ENCODE results near the gene FNDC1.

Gene FNDC1

DNA sequence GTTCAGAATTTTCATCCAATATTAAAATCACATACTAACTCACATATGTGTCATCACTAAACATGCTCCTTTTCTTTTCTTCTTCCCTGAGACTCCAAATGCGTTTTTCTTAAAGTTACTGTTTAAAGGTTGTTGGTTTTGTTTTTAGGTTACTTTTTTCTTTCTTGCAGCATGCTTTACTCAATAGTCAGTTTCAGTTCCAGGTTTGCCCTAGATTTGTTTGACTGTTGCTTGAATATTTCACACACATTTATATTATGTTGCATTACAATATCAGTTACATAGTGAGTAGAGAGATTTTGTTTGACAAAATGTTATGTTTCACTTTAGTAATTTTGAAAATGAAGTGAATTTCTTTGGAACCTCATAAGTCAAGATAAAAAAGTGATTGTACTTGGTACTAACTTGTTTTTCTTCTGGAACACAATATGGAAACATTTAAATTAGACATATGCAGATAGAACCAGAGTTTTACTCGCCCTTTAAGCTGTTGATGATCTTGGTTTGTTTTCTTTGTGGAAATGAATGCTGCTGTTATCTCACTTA is 27.3 kb downstream of the FNDC1 start:
- H3K4ac ChIP-seq (ENCODE audit: low read depth, low read length): no peak overlapping the region
- no peak overlapping the region for H3K9ac ChIP-seq (ENCODE audit: low read length)
- no peak overlapping the region for H3K23ac ChIP-seq (ENCODE audit: low read length)
- no peak overlapping the region for H2BK15ac ChIP-seq (replicated peaks; ENCODE audit: low read depth)
- no peaks in the 10 kb centered on the region for H3K36me3 ChIP-seq (ENCODE audit: control insufficient read depth, insufficient read depth, low read length)
- H3K18ac ChIP-seq (ENCODE audit: low read length): no peak overlapping the region
- H3K4me1 ChIP-seq (ENCODE audit: control insufficient read depth, low read depth, low read length): no peaks in the 10 kb centered on the region
- no peak overlapping the region for H4K8ac ChIP-seq (ENCODE audit: low read depth, low read length)
- no peak overlapping the region for H3K56ac ChIP-seq (ENCODE audit: low read length)
- H3K4me2 ChIP-seq (ENCODE audit: low read length): no peak overlapping the region
- WGBS (ENCODE audit: extremely low coverage, insufficient coverage, low lambda C conversion rate): no CpG with 5 or more reads among the region's 2 CpGs
- H4K5ac ChIP-seq (ENCODE audit: low read length): no peak overlapping the region
- no peak overlapping the region for H2BK120ac ChIP-seq (ENCODE audit: low read depth, low read length)
- no peaks in the 10 kb centered on the region for H3K79me1 ChIP-seq (ENCODE audit: low read length)
- no peak overlapping the region for H3K27ac ChIP-seq (ENCODE audit: low read depth, low read length)
- no peak overlapping the region for H3K4me3 ChIP-seq (ENCODE audit: low read length)
- DNase-seq: no peak
- no peak overlapping the region for H2BK5ac ChIP-seq (ENCODE audit: low read length)
- H3K79me2 ChIP-seq (ENCODE audit: control insufficient read depth, insufficient read depth, low read length): no peaks in the 10 kb centered on the region
- no peak overlapping the region for H2AK5ac ChIP-seq (ENCODE audit: low read length)
- H3K27me3 ChIP-seq (ENCODE audit: insufficient read depth, low read length, poor library complexity): no peaks in the 10 kb centered on the region

DNA sequence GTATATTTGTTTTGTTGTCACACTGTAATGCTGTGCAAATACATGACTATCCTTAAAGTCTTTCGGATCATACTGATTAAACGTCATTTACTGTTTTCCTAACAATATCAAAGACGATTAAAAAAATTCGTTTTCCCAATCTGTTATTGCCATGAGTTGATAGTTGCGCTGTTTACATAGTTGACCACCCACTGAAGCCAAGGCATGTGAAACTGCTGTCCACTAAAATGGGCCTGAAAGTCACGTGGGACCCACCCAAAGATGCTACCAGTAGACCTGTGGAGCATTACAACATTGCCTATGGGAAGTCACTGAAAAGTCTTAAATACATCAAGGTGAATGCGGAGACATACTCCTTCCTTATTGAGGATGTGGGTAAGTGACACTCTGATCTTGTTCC is 28.1 kb downstream of the FNDC1 start:
- H3K4me2 ChIP-seq (ENCODE audit: low read length): no peak overlapping the region
- H3K4ac ChIP-seq (ENCODE audit: low read depth, low read length): no peak overlapping the region
- WGBS (ENCODE audit: extremely low coverage, insufficient coverage, low lambda C conversion rate): no CpG with 5 or more reads among the region's 7 CpGs
- H2BK15ac ChIP-seq (replicated peaks; ENCODE audit: low read depth): no peak overlapping the region
- no peak overlapping the region for H4K5ac ChIP-seq (ENCODE audit: low read length)
- no peak overlapping the region for H3K18ac ChIP-seq (ENCODE audit: low read length)
- H3K79me1 ChIP-seq (ENCODE audit: low read length): no peaks in the 10 kb centered on the region
- H3K4me3 ChIP-seq (ENCODE audit: low read length): no peak overlapping the region
- no peak overlapping the region for H3K56ac ChIP-seq (ENCODE audit: low read length)
- no peaks in the 10 kb centered on the region for H3K36me3 ChIP-seq (ENCODE audit: control insufficient read depth, insufficient read depth, low read length)
- no peak overlapping the region for H3K27ac ChIP-seq (ENCODE audit: low read depth, low read length)
- no peak overlapping the region for H3K9ac ChIP-seq (ENCODE audit: low read length)
- H2BK120ac ChIP-seq (ENCODE audit: low read depth, low read length): no peak overlapping the region
- no peaks in the 10 kb centered on the region for H3K27me3 ChIP-seq (ENCODE audit: insufficient read depth, low read length, poor library complexity)
- H3K23ac ChIP-seq (ENCODE audit: low read length): no peak overlapping the region
- H2AK5ac ChIP-seq (ENCODE audit: low read length): no peak overlapping the region
- no peaks in the 10 kb centered on the region for H3K4me1 ChIP-seq (ENCODE audit: control insufficient read depth, low read depth, low read length)
- no peak overlapping the region for H4K8ac ChIP-seq (ENCODE audit: low read depth, low read length)
- no peak overlapping the region for H2BK5ac ChIP-seq (ENCODE audit: low read length)
- no peak for DNase-seq
- no peaks in the 10 kb centered on the region for H3K79me2 ChIP-seq (ENCODE audit: control insufficient read depth, insufficient read depth, low read length)

DNA sequence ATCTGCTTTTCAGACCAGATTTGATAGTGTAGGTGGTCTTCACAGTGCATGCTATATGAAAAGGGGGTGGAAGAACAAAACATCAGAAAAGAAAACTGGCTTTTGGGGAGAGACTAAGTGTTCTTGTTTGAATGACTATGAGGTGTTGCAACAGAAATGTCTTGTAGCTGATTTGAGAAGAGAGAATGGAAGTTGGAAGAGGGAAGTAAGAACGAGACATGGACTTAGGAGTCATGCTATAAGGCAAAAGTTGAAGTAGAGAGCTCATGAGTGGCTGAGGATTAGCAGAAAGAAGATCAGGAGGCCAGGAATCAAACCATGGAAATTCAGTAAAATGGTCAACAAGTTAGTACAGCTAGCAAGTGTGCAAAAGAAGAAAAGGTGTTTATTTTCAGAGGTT is 32.1 kb downstream of the FNDC1 start:
- Histone ChIP-seq H3K56ac (ENCODE audit: low read length) (no peak overlapping the region), H3K18ac (ENCODE audit: low read length) (no peak overlapping the region), H3K4me3 (ENCODE audit: low read length) (no peak overlapping the region), H3K4ac (ENCODE audit: low read depth, low read length) (no peak overlapping the region), H3K4me1 (ENCODE audit: control insufficient read depth, low read depth, low read length) (no peaks in the 10 kb centered on the region), H3K36me3 (ENCODE audit: control insufficient read depth, insufficient read depth, low read length) (no peaks in the 10 kb centered on the region), H3K4me2 (ENCODE audit: low read length) (no peak overlapping the region), H4K8ac (ENCODE audit: low read depth, low read length) (no peak overlapping the region), H2AK5ac (ENCODE audit: low read length) (no peak overlapping the region), H3K27ac (ENCODE audit: low read depth, low read length) (no peak overlapping the region), H3K27me3 (ENCODE audit: insufficient read depth, low read length, poor library complexity) (no peaks in the 10 kb centered on the region), H3K79me1 (ENCODE audit: low read length) (no peaks in the 10 kb centered on the region), H3K9ac (ENCODE audit: low read length) (no peak overlapping the region), H3K79me2 (ENCODE audit: control insufficient read depth, insufficient read depth, low read length) (no peaks in the 10 kb centered on the region), H2BK120ac (ENCODE audit: low read depth, low read length) (no peak overlapping the region), H3K23ac (ENCODE audit: low read length) (no peak overlapping the region), H2BK5ac (ENCODE audit: low read length) (no peak overlapping the region), H2BK15ac (replicated peaks; ENCODE audit: low read depth) (no peak overlapping the region), H4K5ac (ENCODE audit: low read length) (no peak overlapping the region)
- no peak for DNase-seq
- WGBS (ENCODE audit: extremely low coverage, insufficient coverage, low lambda C conversion rate): no CpG with 5 or more reads among the region's 1 CpG

DNA sequence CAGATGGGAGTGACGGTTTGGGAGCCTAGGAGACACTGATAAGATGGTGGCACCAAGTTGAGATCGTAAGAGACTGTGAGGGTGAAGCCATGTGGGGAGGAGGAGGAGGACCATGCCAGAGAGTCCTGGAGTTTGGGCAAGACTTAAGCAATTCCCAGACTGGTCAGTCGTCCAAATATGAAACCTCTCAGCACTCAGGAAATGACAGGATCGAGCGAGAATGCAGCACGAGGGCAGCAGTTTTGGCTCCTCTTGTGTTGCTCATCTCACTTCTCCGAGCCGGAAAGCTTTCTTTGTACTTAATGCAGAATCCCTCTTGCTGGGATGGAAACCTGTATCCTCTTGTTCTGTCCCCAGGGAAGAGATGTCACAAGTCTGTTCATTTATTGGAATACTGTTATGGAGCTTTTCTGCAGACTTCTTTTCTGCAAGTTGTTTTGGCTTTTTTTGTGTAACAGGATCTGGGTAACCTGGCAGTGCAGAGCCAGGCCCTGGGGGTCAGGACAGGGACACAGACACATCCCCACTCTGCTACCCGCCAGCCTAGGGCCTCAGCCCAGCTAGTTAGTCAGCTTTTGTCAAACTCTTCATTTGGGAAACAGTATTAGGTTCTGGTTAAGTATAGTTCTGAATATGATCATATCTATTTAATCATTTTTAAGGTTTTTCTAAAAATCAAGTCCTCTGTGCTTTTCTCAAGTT is 34.3 kb downstream of the FNDC1 start:
- H2BK15ac ChIP-seq (replicated peaks; ENCODE audit: low read depth): no peak overlapping the region
- DNase-seq: no peak
- H3K4ac ChIP-seq (ENCODE audit: low read depth, low read length): no peak overlapping the region
- H3K79me2 ChIP-seq (ENCODE audit: control insufficient read depth, insufficient read depth, low read length): no peaks in the 10 kb centered on the region
- no peak overlapping the region for H3K27ac ChIP-seq (ENCODE audit: low read depth, low read length)
- no peak overlapping the region for H3K23ac ChIP-seq (ENCODE audit: low read length)
- H3K56ac ChIP-seq (ENCODE audit: low read length): no peak overlapping the region
- H3K18ac ChIP-seq (ENCODE audit: low read length): no peak overlapping the region
- no peak overlapping the region for H2BK5ac ChIP-seq (ENCODE audit: low read length)
- no CpG with 5 or more reads among the region's 9 CpGs for whole genome bisulfite sequencing (ENCODE audit: extremely low coverage, insufficient coverage, low lambda C conversion rate)
- no peak overlapping the region for H3K4me3 ChIP-seq (ENCODE audit: low read length)
- no peak overlapping the region for H3K4me2 ChIP-seq (ENCODE audit: low read length)
- H3K27me3 ChIP-seq (ENCODE audit: insufficient read depth, low read length, poor library complexity): no peaks in the 10 kb centered on the region
- H3K36me3 ChIP-seq (ENCODE audit: control insufficient read depth, insufficient read depth, low read length): no peaks in the 10 kb centered on the region
- no peak overlapping the region for H4K8ac ChIP-seq (ENCODE audit: low read depth, low read length)
- H2AK5ac ChIP-seq (ENCODE audit: low read length): no peak overlapping the region
- H4K5ac ChIP-seq (ENCODE audit: low read length): no peak overlapping the region
- no peak overlapping the region for H3K9ac ChIP-seq (ENCODE audit: low read length)
- no peaks in the 10 kb centered on the region for H3K79me1 ChIP-seq (ENCODE audit: low read length)
- no peak overlapping the region for H2BK120ac ChIP-seq (ENCODE audit: low read depth, low read length)
- H3K4me1 ChIP-seq (ENCODE audit: control insufficient read depth, low read depth, low read length): no peaks in the 10 kb centered on the region

DNA sequence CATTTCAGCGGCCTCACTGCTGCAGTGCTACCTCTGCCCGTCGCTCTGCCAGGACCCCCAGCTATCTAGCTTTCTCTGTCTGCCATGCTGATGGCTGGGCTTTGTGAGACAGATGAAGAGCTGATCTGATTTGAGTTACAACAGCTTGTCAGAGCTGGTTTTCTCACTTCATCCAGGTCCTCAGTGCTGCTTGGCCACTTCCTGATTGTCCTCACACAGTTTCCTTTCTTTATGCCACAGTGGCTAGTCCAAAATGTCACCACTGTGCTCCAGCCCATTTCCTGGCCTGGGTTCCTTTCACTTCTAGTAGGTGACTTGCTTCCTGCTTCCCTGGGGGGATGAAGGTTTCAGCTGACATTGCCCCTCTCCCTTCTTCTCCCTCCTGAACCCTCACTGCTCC is 35.4 kb downstream of the FNDC1 start:
- no CpG with 5 or more reads among the region's 3 CpGs for whole genome bisulfite sequencing (ENCODE audit: extremely low coverage, insufficient coverage, low lambda C conversion rate)
- no peak overlapping the region for H3K4me3 ChIP-seq (ENCODE audit: low read length)
- H3K79me1 ChIP-seq (ENCODE audit: low read length): no peaks in the 10 kb centered on the region
- H3K27ac ChIP-seq (ENCODE audit: low read depth, low read length): no peak overlapping the region
- no peak overlapping the region for H3K18ac ChIP-seq (ENCODE audit: low read length)
- no peak overlapping the region for H3K4me2 ChIP-seq (ENCODE audit: low read length)
- no peak overlapping the region for H3K4ac ChIP-seq (ENCODE audit: low read depth, low read length)
- H3K4me1 ChIP-seq (ENCODE audit: control insufficient read depth, low read depth, low read length): no peaks in the 10 kb centered on the region
- no peak overlapping the region for H2BK5ac ChIP-seq (ENCODE audit: low read length)
- H2BK120ac ChIP-seq (ENCODE audit: low read depth, low read length): no peak overlapping the region
- no peaks in the 10 kb centered on the region for H3K27me3 ChIP-seq (ENCODE audit: insufficient read depth, low read length, poor library complexity)
- H4K8ac ChIP-seq (ENCODE audit: low read depth, low read length): no peak overlapping the region
- H3K79me2 ChIP-seq (ENCODE audit: control insufficient read depth, insufficient read depth, low read length): no peaks in the 10 kb centered on the region
- H4K5ac ChIP-seq (ENCODE audit: low read length): no peak overlapping the region
- H3K23ac ChIP-seq (ENCODE audit: low read length): no peak overlapping the region
- H2AK5ac ChIP-seq (ENCODE audit: low read length): no peak overlapping the region
- DNase-seq: no peak
- H3K36me3 ChIP-seq (ENCODE audit: control insufficient read depth, insufficient read depth, low read length): no peaks in the 10 kb centered on the region
- H3K9ac ChIP-seq (ENCODE audit: low read length): no peak overlapping the region
- no peak overlapping the region for H2BK15ac ChIP-seq (replicated peaks; ENCODE audit: low read depth)
- H3K56ac ChIP-seq (ENCODE audit: low read length): no peak overlapping the region

DNA sequence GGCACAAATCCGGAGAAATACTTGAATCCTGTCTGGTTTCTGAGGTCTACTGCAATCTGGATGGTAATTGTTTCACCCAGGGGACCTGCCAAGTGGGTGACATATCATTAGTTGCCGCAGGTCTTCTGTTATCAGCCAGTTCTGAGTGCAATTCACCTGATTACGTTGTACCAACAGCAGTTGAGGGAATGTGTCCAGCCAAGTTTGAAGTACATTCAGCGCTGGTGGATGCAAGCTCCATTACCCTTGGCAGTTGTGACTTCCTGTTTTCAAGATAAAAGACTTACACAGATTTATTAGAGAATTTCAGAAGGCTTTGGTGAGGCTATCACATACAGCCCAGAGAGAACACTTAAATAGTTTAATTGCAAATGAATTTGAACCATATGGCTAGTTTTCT is 42.8 kb downstream of the FNDC1 start:
- WGBS (ENCODE audit: extremely low coverage, insufficient coverage, low lambda C conversion rate): no CpG with 5 or more reads among the region's 4 CpGs
- Histone ChIP-seq H3K36me3 (ENCODE audit: control insufficient read depth, insufficient read depth, low read length) (no peaks in the 10 kb centered on the region), H2BK5ac (ENCODE audit: low read length) (no peak overlapping the region), H2BK15ac (replicated peaks; ENCODE audit: low read depth) (no peak overlapping the region), H3K27ac (ENCODE audit: low read depth, low read length) (no peak overlapping the region), H3K4me2 (ENCODE audit: low read length) (no peak overlapping the region), H3K79me2 (ENCODE audit: control insufficient read depth, insufficient read depth, low read length) (no peaks in the 10 kb centered on the region), H4K5ac (ENCODE audit: low read length) (no peak overlapping the region), H3K18ac (ENCODE audit: low read length) (no peak overlapping the region), H3K56ac (ENCODE audit: low read length) (peak overlapping the region; percentile 25), H2AK5ac (ENCODE audit: low read length) (no peak overlapping the region), H3K4me3 (ENCODE audit: low read length) (no peak overlapping the region), H3K23ac (ENCODE audit: low read length) (no peak overlapping the region), H3K4me1 (ENCODE audit: control insufficient read depth, low read depth, low read length) (no peaks in the 10 kb centered on the region), H3K27me3 (ENCODE audit: insufficient read depth, low read length, poor library complexity) (no peaks in the 10 kb centered on the region), H2BK120ac (ENCODE audit: low read depth, low read length) (no peak overlapping the region), H3K4ac (ENCODE audit: low read depth, low read length) (no peak overlapping the region), H3K79me1 (ENCODE audit: low read length) (no peaks in the 10 kb centered on the region), H4K8ac (ENCODE audit: low read depth, low read length) (no peak overlapping the region), H3K9ac (ENCODE audit: low read length) (no peak overlapping the region)
- DNase-seq: no peak

Data from mesendoderm (in vitro differentiated cells).